HG02588 (cell line): Measurements from ENCODE around the gene NPC1L1.

Experiments
- ATAC-seq: cut with Tn5 transposase; IDR thresholded peaks from one replicate; pipeline ENCODE4 v1.9.1; 2021; ENCODE audit warnings: mild to moderate bottlenecking, moderate library complexity; ENCODE audit not compliant: unreplicated experiment

NPC1L1 gene

DNA sequence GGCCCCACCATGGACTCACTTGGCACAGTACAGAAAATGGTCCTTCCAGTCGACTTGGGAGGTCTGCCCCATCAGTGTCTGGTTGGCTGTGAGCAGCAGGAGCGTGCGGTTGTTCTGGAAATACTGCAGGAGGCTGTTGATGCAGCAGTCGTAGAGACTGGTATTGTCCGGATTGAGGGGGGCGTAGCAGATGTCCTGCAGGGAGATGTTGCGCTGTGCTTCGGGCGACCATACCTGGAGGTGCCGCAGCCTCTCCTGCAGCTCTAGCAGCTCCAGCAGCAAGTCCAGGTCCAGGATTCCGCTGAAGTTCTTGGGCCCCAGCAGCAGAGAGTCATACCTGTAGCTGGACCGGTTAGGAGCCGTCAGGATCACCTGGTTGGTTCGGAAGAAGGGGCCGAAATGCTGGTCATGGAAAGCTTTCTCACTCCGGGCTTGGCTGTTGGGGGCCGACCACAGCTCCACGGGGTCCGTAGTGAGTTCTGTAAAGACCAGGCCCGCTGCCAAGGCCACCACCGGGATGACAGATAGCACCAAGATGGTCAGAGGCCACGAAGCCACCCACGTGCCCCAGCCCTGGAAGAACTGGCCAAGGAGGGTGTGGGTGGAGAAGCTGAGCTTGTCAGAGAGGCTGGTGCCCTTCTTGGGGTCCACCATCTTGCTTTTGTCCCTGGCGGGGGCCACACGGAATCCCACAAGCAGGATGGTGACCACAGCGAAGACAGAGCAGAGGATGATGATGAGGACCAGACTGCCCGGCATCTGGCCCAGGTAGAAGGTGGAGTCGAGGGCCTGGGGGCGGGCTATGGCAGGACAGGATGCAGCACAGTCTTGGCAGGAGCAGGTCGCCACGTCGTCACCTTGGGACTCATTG is 2.1 kb downstream of the NPC1L1 start:
- ATAC-seq, result no peak

DNA sequence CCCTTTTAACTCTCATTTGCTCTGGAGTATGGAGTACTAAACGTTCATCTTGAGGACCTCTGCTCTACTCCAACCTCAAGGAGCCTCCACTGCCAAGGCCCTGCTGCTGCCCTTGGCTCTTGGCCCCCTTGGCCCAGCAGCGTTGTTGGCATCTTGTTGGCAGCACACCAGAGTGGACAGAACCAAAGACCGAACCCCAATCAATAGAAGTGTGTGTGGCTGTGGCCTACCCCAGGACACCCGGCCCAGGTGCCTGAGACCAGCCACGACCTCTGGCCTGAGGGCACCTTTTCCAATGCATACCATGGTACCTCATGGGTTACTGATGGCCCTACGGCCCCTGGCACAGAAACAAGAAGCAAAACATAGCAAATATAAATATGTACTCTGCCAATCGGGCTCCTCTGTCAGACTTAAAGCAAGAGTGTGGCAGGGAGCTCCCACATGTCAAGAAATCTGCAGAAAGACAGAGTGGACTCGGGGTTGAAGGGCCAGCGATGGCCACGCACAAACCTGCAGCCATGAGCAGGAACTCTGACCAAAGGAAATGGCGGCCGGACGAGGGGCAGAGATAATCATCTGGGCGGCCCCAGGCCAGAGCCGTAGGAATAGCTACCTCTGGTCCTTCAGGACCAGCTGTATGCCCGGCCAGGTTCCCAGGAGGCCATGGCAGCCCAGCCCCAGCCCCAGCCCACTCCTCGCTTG is 2.9 kb downstream of the NPC1L1 start:
- no peak for ATAC-seq

DNA sequence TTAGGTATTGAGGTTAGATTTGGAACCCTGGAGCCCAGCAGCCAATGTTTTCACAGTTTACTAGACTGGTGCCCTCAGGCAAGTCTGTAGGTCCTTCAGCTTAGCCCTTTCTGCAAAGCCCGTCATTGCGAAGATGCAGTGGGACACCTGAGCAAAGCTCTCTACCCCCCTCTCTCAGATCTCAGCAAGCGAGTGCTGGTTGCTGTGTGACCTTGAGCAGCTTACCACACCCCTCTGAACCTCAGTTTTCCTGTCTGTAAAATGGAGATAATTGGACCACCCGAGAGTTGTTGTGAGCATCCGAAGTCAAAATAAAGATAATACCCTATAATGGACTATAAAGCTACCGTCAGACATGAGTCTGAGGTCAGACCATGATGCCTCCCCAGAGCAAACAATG is 3.7 kb downstream of the NPC1L1 start:
- no peak for ATAC-seq

GRCh38 chr7:44536090-44536489 is 5.0 kb downstream of the NPC1L1 start:
- no peak for ATAC-seq

DNA sequence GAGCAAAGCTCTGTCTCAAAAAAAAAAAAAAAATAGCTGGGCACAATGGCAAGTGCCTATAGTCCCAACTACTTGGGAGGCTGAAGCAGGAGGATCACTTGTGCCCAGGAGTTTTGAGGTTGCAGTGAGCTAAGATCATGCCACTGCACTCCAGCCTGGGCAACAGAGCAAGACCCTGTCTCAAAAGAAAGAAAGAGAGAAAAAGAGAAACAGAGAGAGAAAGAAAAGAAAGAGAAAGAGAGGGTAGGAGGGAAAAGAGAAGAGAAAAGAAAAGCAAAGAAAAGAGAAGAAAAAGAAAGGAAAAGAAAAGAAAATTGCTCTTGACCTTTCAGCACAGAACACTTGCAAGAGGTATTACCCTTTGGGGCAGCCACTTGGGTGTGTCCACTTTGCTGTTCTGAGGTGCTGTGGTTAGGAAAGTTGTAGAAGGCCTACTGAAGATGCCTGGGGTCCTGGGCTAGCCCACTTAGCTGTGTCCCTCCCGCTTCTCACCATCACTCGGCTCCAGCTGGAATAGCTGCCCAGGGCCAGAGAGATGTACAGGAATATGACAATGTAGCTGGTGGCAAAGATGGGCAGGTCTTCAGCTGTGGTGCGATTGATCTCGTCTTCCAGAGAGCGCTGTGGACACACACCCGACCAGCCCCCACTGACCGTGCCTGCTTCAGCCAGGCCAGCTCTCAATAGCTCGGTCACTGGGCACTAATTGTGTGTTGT is 5.6 kb downstream of the NPC1L1 start:
- no peak for ATAC-seq

- ATAC-seq, result no peak
Measured at GRCh38 chr7:44534501-44534900, 6.6 kb downstream of the NPC1L1 start.

- ATAC-seq, result no peak
Measured at GRCh38 chr7:44534087-44534486, 7.0 kb downstream of the NPC1L1 start.

- ATAC-seq, result no peak
Measured at GRCh38 chr7:44533301-44534055, 7.7 kb downstream of the NPC1L1 start.

GRCh38 chr7:44531421-44532380 is 9.4 kb downstream of the NPC1L1 start:
- ATAC-seq, result no peak

- ATAC-seq, result no peak
Measured at GRCh38 chr7:44530990-44531389, 10.1 kb downstream of the NPC1L1 start.

- ATAC-seq, result no peak
Measured at GRCh38 chr7:44524811-44525388, 16.2 kb downstream of the NPC1L1 start.

DNA sequence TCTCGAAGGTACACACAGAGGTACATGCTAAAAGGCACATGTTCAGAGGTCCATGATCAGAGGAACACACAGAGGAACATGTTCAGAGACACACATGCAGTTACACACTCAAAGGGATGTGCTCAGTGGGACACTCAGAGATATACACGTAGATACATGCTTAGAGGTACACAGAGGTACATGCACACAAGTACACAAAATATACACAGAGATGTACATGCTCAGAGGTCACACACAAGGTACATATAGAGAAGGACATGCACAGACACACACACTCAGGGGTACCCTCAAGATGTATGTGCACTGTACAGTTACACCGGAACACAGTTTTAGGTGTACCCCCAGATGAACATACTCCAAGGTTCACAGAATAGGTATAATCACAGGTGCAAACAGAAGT is 18.8 kb downstream of the NPC1L1 start:
- no peak for ATAC-seq

DNA sequence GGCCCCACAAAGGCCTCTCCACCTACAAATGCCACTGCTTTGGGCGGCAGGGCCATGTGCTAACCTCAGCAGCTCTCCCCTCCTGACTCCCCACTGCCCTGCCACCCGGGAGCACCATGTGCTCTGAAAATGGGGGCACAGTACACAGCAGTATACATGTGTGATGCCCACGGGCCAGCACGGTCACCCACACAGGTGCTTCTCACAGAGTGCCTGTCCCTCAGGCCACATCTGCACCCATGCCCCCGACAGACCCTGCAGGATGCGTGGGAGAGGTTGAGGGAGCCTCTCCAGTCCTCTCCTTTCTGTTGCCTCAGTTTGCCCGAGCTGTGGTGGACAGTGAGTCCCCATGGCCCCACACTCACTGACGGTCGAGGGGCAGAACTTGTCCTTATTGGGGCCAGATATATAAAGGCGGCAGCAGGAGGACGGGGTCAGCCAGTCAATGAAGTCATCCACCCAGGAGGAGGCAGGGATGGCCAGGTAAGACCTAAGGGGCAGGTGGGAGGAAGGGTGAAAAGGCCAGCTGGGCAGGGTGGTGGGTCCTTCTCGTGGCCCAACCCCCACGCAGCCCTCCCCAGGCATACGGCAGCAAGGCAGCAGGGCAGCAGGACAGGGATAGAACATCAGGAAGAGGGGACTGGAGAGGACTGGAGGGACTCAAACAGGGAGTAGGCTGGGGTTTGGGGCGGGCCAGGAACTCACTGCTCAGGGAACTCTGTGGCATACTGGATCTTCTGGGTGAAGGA is 19.6 kb downstream of the NPC1L1 start:
- no peak for ATAC-seq

DNA sequence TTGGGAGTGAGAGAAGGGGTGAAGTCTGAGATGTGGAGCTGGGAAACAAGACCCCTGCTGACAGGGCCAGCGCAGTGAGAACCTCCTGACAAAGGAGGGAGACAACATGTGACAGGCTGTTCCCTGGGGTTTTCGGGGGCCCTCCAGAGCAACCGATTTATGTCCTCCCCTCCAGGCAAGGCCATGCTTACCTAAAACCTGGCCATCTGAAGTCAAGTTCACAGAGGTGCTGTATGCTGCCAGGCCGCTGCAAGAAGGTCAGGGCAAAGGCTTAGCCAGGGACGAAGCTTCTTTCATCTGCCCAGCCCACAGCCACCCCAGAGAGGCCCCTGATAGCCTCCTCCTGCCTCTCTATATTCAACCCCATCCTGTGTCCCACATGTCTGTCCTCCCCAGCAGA is 20.6 kb downstream of the NPC1L1 start:
- no peak for ATAC-seq

DNA sequence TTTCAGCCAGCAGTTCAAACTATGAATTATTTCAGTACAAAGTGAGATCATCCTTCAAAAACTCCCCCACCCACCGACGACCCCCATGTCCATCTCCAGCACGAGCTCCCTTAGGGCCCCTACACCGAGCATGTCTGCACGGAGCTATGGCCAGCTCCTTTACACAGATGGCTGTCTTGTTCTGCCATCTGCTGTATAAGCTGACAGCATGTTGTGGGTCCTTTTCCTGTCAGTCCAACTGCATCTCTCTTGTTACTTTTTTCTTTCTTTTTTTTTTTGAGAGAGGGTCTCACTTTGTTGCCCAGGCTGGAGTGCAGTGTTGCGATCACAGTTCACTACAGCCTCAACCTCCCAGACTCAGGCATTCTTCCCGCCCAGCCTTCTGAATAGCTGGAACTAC is 21.6 kb downstream of the NPC1L1 start:
- ATAC-seq, result no peak

- ATAC-seq, result no peak
Measured at GRCh38 chr7:44518761-44519160, 22.4 kb downstream of the NPC1L1 start.

GRCh38 chr7:44517175-44517574 is 24.0 kb downstream of the NPC1L1 start:
- ATAC-seq, result no peak

DNA sequence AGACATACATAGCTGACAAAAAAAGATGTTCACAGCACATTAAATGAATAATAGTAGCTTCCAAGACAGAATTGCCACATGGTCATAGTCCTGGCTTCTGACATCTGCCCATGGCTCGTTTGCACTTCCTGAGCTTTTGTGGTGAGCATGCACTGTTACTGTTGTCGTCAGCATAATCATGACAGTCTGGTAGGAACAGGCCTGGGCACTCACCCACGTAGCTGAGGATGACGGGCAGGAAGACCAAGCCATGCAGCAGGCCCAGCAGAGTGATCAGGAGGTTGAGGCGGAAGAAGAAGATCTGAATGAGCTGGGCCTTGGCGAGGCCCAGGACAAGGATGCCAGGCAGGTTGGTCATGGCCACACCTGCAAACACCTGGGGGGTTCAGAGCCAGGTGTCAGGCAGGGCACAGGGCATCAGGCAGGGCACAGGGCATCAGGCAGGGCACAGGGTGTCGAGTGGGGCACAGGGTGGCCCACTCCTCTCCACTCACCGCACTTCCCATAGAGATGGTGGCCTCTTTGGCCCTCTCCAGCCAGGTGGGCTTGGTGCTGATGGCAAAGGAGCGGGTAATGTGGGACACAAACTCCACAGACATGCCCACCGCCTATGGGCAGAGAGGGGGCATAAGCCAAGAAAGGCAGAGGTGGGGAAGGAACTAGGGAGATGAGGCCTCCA is 25.4 kb downstream of the NPC1L1 start:
- ATAC-seq, result no peak
